Measurements from ENCODE around the gene POC5. TPM values are rescaled to one million over a fixed set of nuclear protein-coding genes. Genes with fewer than 3 reads are reported as not detected.

Gene POC5
- total RNA-seq, 1 experiment from 2014 or later, result 12.7 TPM

GRCh38 chr5:75671506-75671905 lies 45.7 kb downstream of the POC5 start:
- Histone ChIP-seq H3K4me1 (peaks cover 9% of the 10 kb centered on the region; the same call in 1 of the 2 replicates), H3K36me3 (ENCODE audit: control insufficient read depth, insufficient read depth, low read length) (no peaks in the 10 kb centered on the region; the same call in 1 of the 2 replicates), H3K4me3 (ENCODE audit: low read depth, low read length) (no peak overlapping the region), H3K27me3 (replicated peaks; ENCODE audit: control insufficient read depth, insufficient read depth, low read length) (no peaks in the 10 kb centered on the region), H3K9me3 (no peaks in the 10 kb centered on the region)
- BruUV-seq (replicated peaks), result no TSS peak
- Mint-ChIP-seq H3K4me3 (ENCODE audit: unreplicated experiment) (no peak overlapping the region), H3K4me1 (ENCODE audit: low read depth, unreplicated experiment) (peaks cover 14% of the 10 kb centered on the region), H3K36me3 (ENCODE audit: insufficient read depth, unreplicated experiment) (no peaks in the 10 kb centered on the region), H3K9me3 (ENCODE audit: unreplicated experiment) (no peaks in the 10 kb centered on the region), H3K27ac (ENCODE audit: unreplicated experiment) (no peak overlapping the region), H3K27me3 (ENCODE audit: insufficient read depth, unreplicated experiment) (no peaks in the 10 kb centered on the region)
- ChIA-PET POLR2A (no interaction called here), CTCF (no interaction called here)
- intact Hi-C loops (cut with micrococcal nuclease; ENCODE audit: unreplicated experiment), result loop anchor here (2.0 kb wide), 1 partner anchor 55 kb away; no protein-coding TSS in a partner anchor
- DNase-seq, result no peak
- TF ChIP-seq CTCF (IDR thresholded peaks at IDR 0.05; ENCODE audit: insufficient read depth in 1 of 2, low read depth in 1 of 2, low read length in 1 of 2, severe bottlenecking in 1 of 2, unreplicated experiment in 1 of 2), result no peak

GRCh38 chr5:75670577-75670976 lies 46.7 kb downstream of the POC5 start:
- BruUV-seq (replicated peaks), result no TSS peak
- H3K27me3 Mint-ChIP-seq (ENCODE audit: insufficient read depth, unreplicated experiment), result no peaks in the 10 kb centered on the region
- no peak overlapping the region for H3K4me3 Mint-ChIP-seq (ENCODE audit: unreplicated experiment)
- Histone ChIP-seq H3K4me3 (ENCODE audit: low read depth, low read length) (no peak overlapping the region), H3K9me3 (no peaks in the 10 kb centered on the region), H3K4me1 (peaks cover 9% of the 10 kb centered on the region; the same call in 1 of the 2 replicates), H3K27me3 (replicated peaks; ENCODE audit: control insufficient read depth, insufficient read depth, low read length) (no peaks in the 10 kb centered on the region), H3K36me3 (ENCODE audit: control insufficient read depth, insufficient read depth, low read length) (no peaks in the 10 kb centered on the region; the same call in 1 of the 2 replicates)
- CTCF ChIA-PET, result interaction anchor here (0.5 kb wide), 1 partner anchor 1061 kb away, joined by 3 read pairs; no protein-coding TSS in a partner anchor
- POLR2A ChIA-PET, result no interaction called here
- H3K9me3 Mint-ChIP-seq (ENCODE audit: unreplicated experiment), result no peaks in the 10 kb centered on the region
- intact Hi-C loops (cut with micrococcal nuclease; ENCODE audit: unreplicated experiment), result loop anchor here (2.0 kb wide), 1 partner anchor 54 kb away; no protein-coding TSS in a partner anchor
- DNase-seq, result no peak
- no peak overlapping the region for H3K27ac Mint-ChIP-seq (ENCODE audit: unreplicated experiment)
- TF ChIP-seq CTCF (IDR thresholded peaks at IDR 0.05; ENCODE audit: insufficient read depth in 1 of 2, low read depth in 1 of 2, low read length in 1 of 2, severe bottlenecking in 1 of 2, unreplicated experiment in 1 of 2), result no peak
- H3K4me1 Mint-ChIP-seq (ENCODE audit: low read depth, unreplicated experiment), result peaks cover 14% of the 10 kb centered on the region
- no peaks in the 10 kb centered on the region for H3K36me3 Mint-ChIP-seq (ENCODE audit: insufficient read depth, unreplicated experiment)

GRCh38 chr5:75668977-75669689 lies 48.1 kb downstream of the POC5 start:
- TF ChIP-seq CTCF (IDR thresholded peaks at IDR 0.05; ENCODE audit: insufficient read depth in 1 of 2, low read depth in 1 of 2, low read length in 1 of 2, severe bottlenecking in 1 of 2, unreplicated experiment in 1 of 2), result no peak
- H3K27me3 Mint-ChIP-seq (ENCODE audit: insufficient read depth, unreplicated experiment), result no peaks in the 10 kb centered on the region
- Histone ChIP-seq H3K4me1 (peaks cover 9% of the 10 kb centered on the region; the same call in 1 of the 2 replicates), H3K4me3 (ENCODE audit: low read depth, low read length) (peak overlapping the region; percentile 19), H3K36me3 (ENCODE audit: control insufficient read depth, insufficient read depth, low read length) (no peaks in the 10 kb centered on the region; the same call in 1 of the 2 replicates), H3K9me3 (no peaks in the 10 kb centered on the region), H3K27me3 (replicated peaks; ENCODE audit: control insufficient read depth, insufficient read depth, low read length) (no peaks in the 10 kb centered on the region)
- peaks cover 14% of the 10 kb centered on the region for H3K4me1 Mint-ChIP-seq (ENCODE audit: low read depth, unreplicated experiment)
- CTCF ChIA-PET, result interaction anchor here (0.6 to 1.2 kb wide), 2 partner anchors 11 to 658 kb away, joined by 4 to 5 read pairs; no protein-coding TSS in a partner anchor
- no peaks in the 10 kb centered on the region for H3K36me3 Mint-ChIP-seq (ENCODE audit: insufficient read depth, unreplicated experiment)
- H3K27ac Mint-ChIP-seq (ENCODE audit: unreplicated experiment), result peak overlapping the region; percentile 28
- H3K4me3 Mint-ChIP-seq (ENCODE audit: unreplicated experiment), result peak overlapping the region; percentile 73
- POLR2A ChIA-PET, result interaction anchor here (0.8 to 0.9 kb wide), 2 partner anchors 12 to 48 kb away, joined by 3 to 4 read pairs; partner anchors contain the start of gene POC5
- intact Hi-C loops (cut with micrococcal nuclease; ENCODE audit: unreplicated experiment), result loop anchor here (10.0 kb wide), 1 partner anchor 304 kb away; no protein-coding TSS in a partner anchor
- H3K9me3 Mint-ChIP-seq (ENCODE audit: unreplicated experiment), result no peaks in the 10 kb centered on the region
- peak in 1 of 2 experiments; percentile 18 for DNase-seq
- no TSS peak for BruUV-seq (replicated peaks)

Data from Caco-2 (cell line).